ENCODE data around the gene BTBD9. TPM values are rescaled to one million over a fixed set of nuclear protein-coding genes. Genes with fewer than 3 reads are reported as not detected.

BTBD9 gene
- total RNA-seq, 4 donors from 2014 or later = 10.8 to 26.3 (median 15.3) TPM

GRCh38 chr6:38567436-38567835 lies 72.3 kb downstream of the BTBD9 start:
- ATAC-seq (ENCODE audit: low FRiP score) = peak; percentile 75
- peak; percentile 37 for DNase-seq (ENCODE audit: low spot score)
- TF ChIP-seq CTCF (IDR thresholded peaks at IDR 0.05) = no peak

- no peak for ATAC-seq (ENCODE audit: low FRiP score)
- DNase-seq (ENCODE audit: low spot score) = no peak
- TF ChIP-seq CTCF (IDR thresholded peaks at IDR 0.05) = no peak
Measured at GRCh38 chr6:38566295-38567030, 73.3 kb downstream of the BTBD9 start.

GRCh38 chr6:38564301-38564700 lies 75.4 kb downstream of the BTBD9 start:
- ATAC-seq (ENCODE audit: low FRiP score) (no peak), DNase-seq (ENCODE audit: low spot score) (no peak)
- no peak for TF ChIP-seq CTCF (IDR thresholded peaks at IDR 0.05)

GRCh38 chr6:38555606-38556005 lies 84.1 kb downstream of the BTBD9 start:
- DNase-seq (ENCODE audit: low spot score) (no peak), ATAC-seq (ENCODE audit: low FRiP score) (no peak)
- no peak for TF ChIP-seq CTCF (IDR thresholded peaks at IDR 0.05)

GRCh38 chr6:38554700-38555413 lies 84.9 kb downstream of the BTBD9 start:
- no peak for TF ChIP-seq CTCF (IDR thresholded peaks at IDR 0.05)
- peak; percentile 67 for ATAC-seq (ENCODE audit: low FRiP score)
- DNase-seq (ENCODE audit: low spot score) = no peak

- DNase-seq (ENCODE audit: low spot score) (no peak), ATAC-seq (ENCODE audit: low FRiP score) (no peak)
- no peak for TF ChIP-seq CTCF (IDR thresholded peaks at IDR 0.05)
Measured at GRCh38 chr6:38554014-38554413, 85.7 kb downstream of the BTBD9 start.

- DNase-seq (ENCODE audit: low spot score) (no peak), ATAC-seq (ENCODE audit: low FRiP score) (no peak)
- no peak for TF ChIP-seq CTCF (IDR thresholded peaks at IDR 0.05)
Measured at GRCh38 chr6:38552121-38552520, 87.6 kb downstream of the BTBD9 start.
